Retinal pigment epithelial cell (primary cell): Measurements from ENCODE around the gene QSER1.

Experiments used
- DNase-seq: peaks from one replicate; pipeline ENCODE4 v3.0.0-alpha.2; 2010; ENCODE audit warnings: low read depth
- H3K4me3 ChIP-seq: 2 replicates; pipeline ENCODE4 v1.5.1; 2011; ENCODE audit warnings: mild to moderate bottlenecking, low read length, control low read depth, moderate library complexity
- CTCF ChIP-seq: conservative IDR thresholded peaks from 2 replicates; pipeline ENCODE4 v1.5.1; 2011; ENCODE audit warnings: low read depth, low read length, control low read depth, inconsistent platforms

The QSER1 gene

DNA sequence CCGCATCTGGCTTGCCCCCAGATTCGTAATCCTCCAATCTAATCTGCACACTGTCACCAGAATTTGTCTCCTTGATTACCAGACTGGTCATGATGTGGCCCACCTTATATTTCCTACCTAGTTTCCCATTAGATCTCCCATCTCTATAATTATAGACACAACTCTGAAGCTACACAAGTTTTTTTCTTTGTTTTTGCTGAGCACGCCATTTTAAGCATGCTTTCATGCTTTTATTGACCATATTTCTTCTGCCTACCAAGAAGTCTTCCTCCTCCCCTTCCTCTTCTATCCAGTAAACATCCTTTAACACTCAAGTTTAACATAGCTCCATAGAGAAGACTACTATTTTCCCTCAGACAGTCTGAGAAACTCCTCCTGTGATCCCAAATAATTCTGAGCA lies 98.8 kb downstream of the QSER1 start:
- no peak for TF ChIP-seq CTCF
- no peak overlapping the region for H3K4me3 ChIP-seq
- no peak for DNase-seq

DNA sequence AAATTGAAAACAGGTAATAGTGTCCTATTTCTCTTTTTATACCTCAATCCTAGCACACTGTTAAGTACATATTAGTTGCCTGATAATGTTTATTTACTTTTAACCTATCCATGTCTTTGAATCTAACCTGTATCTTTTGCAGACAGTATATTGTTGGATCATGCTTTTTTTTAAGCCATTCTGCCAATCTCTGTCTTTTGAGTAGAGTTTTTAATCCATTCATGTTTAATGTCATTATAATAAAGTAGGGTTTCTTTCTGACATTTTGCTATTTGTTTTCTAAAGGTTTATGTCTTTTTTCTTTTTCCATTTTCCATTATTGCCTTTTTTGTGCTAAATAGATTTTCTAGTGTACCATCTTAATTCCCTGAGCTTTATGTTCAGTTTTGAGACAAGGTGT lies 99.3 kb downstream of the QSER1 start:
- no peak for DNase-seq
- TF ChIP-seq CTCF, result no peak
- no peak overlapping the region for H3K4me3 ChIP-seq

GRCh38 chr11:33000181-33000580 lies 107.6 kb downstream of the QSER1 start:
- no peak for TF ChIP-seq CTCF
- peak; percentile 38 for DNase-seq
- H3K4me3 ChIP-seq, result no peak overlapping the region

DNA sequence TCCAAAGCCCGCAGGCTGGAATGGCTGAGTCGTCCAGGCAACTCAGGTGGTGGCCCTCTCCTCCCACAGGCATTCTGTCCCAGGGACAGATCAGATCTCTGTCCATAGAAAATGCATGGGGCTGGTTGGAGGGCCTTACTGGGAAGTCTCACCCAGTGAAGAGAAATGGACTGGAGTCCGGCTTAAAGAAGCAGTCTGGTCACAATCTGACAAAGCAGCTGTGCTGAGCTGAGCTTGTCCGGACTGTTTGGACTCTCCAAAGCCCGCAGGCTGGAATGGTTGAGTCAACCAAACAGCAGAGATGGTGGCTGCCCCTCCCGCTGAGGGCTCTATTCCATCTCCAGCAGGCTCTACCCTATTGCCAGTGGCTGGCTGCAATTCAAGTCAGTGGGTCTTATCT lies 108.7 kb downstream of the QSER1 start:
- TF ChIP-seq CTCF, result no peak
- DNase-seq, result no peak
- no peak overlapping the region for H3K4me3 ChIP-seq

DNA sequence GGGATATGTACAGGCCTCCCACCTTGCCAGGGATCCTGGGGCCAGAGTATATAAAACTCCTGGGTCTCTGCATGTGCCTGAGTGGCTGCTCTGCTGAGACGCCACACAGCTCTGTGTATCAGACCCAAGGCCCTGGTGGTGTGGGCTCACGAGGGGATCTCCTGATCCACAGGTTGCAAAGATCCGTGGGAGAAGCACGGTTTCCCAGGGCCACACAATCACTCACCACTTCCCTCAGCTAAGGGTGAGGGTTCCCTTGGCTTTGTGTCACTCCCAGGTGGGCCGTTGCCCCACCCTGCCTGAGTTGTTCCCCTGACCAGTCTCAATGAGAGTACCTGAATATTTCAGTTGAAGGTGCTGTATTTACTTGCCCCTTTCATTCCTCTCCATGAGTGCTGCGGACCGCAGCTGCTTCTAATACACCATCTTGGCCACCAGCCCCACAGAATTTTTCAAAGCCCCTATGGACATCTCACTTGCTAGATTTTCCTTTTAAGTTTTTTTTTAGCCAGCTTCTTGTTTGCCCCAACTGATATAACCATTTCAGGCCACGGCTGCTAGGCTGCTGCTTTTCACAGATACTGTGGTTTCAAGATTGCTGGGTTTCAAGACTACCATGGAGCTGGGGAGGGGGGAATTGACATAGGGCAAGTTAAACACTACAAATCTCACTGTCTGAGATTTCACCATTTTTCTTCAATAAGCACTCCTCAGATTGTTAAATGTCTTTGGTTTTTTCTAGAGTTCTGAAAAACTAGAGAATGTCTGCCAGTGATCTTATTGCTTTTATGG lies 109.3 kb downstream of the QSER1 start:
- H3K4me3 ChIP-seq, result no peak overlapping the region
- no peak for DNase-seq
- no peak for TF ChIP-seq CTCF

DNA sequence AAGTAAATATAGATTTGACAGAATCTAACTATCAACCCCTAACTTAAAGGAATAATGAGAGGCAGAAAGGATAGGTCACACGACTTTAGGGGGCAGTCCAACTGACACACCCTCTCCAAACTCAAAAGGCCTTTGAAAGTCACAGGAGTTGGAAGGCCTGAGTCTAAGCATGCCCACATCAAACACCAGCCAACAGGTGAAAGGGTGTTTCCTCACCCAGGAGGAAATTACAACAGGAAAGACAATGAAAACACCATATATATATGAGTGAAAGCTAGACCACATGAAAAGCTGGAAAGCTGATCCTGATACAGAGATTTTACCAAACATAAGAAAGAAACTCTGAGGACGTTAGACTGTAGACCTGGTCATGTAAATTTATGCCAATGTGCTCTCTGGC lies 112.6 kb downstream of the QSER1 start:
- H3K4me3 ChIP-seq, result no peak overlapping the region
- no peak for DNase-seq
- TF ChIP-seq CTCF, result no peak

DNA sequence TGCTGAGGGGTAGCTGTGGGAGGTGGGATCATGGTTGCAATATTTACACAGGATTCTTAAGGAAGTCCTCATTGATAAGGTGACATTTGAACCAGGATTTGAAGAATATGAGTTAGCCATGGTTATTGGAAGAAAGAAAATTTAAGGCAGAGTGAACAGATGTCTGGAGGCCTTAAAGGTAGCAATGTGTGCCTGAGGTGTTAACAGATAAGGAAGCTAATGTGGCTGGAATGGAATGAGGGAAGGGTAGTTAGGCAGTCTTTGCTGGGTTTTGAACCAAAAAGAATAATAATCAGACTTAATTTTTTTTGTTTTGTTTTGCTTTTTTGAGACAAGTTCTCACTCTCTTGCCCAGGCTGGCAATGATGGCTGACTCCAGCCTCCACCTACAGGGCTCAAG lies 113.4 kb downstream of the QSER1 start:
- no peak overlapping the region for H3K4me3 ChIP-seq
- no peak for TF ChIP-seq CTCF
- DNase-seq, result no peak
